GM12873 (cell line): Measurements from ENCODE around the gene ALOX5AP.

Experiments used
- CTCF ChIP-seq: IDR thresholded peaks from 2 replicates; pipeline ENCODE4 v1.5.1; 2012; ENCODE audit warnings: low read depth, mild to moderate bottlenecking, moderate library complexity, low read length, control low read depth; ENCODE audit not compliant: insufficient read depth; ENCODE audit errors: missing control alignments

The ALOX5AP gene

GRCh38 chr13:30724778-30725177 lies 10.6 kb upstream of the ALOX5AP start:
- TF ChIP-seq CTCF: no peak

GRCh38 chr13:30725326-30726085 lies 9.8 kb upstream of the ALOX5AP start:
- TF ChIP-seq CTCF: no peak

GRCh38 chr13:30726192-30726591 lies 9.2 kb upstream of the ALOX5AP start:
- no peak for TF ChIP-seq CTCF

- TF ChIP-seq CTCF: no peak
Observed at GRCh38 chr13:30727491-30728355, 7.6 kb upstream of the ALOX5AP start.

GRCh38 chr13:30729801-30730200 lies 5.5 kb upstream of the ALOX5AP start:
- TF ChIP-seq CTCF: no peak

GRCh38 chr13:30730526-30730925 lies 4.8 kb upstream of the ALOX5AP start:
- no peak for TF ChIP-seq CTCF

- TF ChIP-seq CTCF: no peak
Observed at GRCh38 chr13:30731361-30732045, 3.8 kb upstream of the ALOX5AP start.
